Spleen (tissue), 11 donors: ENCODE results near the gene DHX38. TPM values are rescaled to one million over a fixed set of nuclear protein-coding genes. Genes with fewer than 3 reads are reported as not detected.

ENCODE experiments used
- DNase-seq: peaks from one replicate; pipeline ENCODE4 v3.0.0-alpha.2; 2020
- H3K27ac ChIP-seq, 8 donors: fragments of 200-600 bp; sonication (generic) in 7 of 8; 1 replicate in 4 of 8; 2 replicates in 4 of 8; pipeline versions ENCODE4 v1.5.0 to v1.8.0; 2016 to 2021; ENCODE audit warnings: inconsistent platforms in 4 of 8, mild to moderate bottlenecking in 4 of 8, moderate library complexity in 1 of 8
- H3K27me3 ChIP-seq, 7 donors: fragments of 200-600 bp; sonication (generic) in 6 of 7; replicated peaks in 1 of 7; 1 replicate in 4 of 7; 2 replicates in 3 of 7; pipeline versions ENCODE4 v1.5.0 to v1.8.0; 2016 to 2021; ENCODE audit warnings: inconsistent platforms in 3 of 7, mild to moderate bottlenecking in 1 of 7
- H3K36me3 ChIP-seq, 6 donors: fragments of 200-600 bp; sonication (generic) in 5 of 6; 1 replicate in 4 of 6; 2 replicates in 2 of 6; pipeline versions ENCODE4 v1.5.0 to v1.8.0; 2016 to 2021; ENCODE audit warnings: inconsistent platforms in 2 of 6
- H3K4me1 ChIP-seq, 6 donors: fragments of 200-600 bp; sonication (generic) in 5 of 6; 1 replicate in 3 of 6; 2 replicates in 3 of 6; pipeline versions ENCODE4 v1.5.0 to v1.8.0; 2016 to 2021; ENCODE audit warnings: inconsistent platforms in 3 of 6
- H3K4me3 ChIP-seq, 8 donors: fragments of 200-600 bp; sonication (generic) in 7 of 8; 1 replicate in 4 of 8; 2 replicates in 4 of 8; pipeline versions ENCODE4 v1.5.0 to v1.8.0; 2016 to 2021; ENCODE audit warnings: inconsistent platforms in 4 of 8, mild to moderate bottlenecking in 4 of 8, moderate library complexity in 2 of 8
- H3K9me3 ChIP-seq, 8 donors: fragments of 200-600 bp; sonication (generic) in 7 of 8; 1 replicate in 4 of 8; 2 replicates in 4 of 8; pipeline versions ENCODE4 v1.5.0 to v1.8.0; 2016 to 2021; ENCODE audit warnings: inconsistent platforms in 4 of 8
- POLR2A ChIP-seq, 3 donors: fragments of 450-650 bp; IDR thresholded peaks; one replicate each; pipeline ENCODE4 v1.5.1; 2017; ENCODE audit warnings: antibody characterized with exemption in 3 of 3, mild to moderate bottlenecking in 1 of 3
- POLR2AphosphoS5 ChIP-seq, 3 donors: sonication (generic); formaldehyde crosslinking; IDR thresholded peaks; one replicate each; pipeline ENCODE4 v1.5.1; 2017; ENCODE audit warnings: antibody characterized with exemption in 3 of 3
- WGBS, 5 donors: extraction: QIAGEN DNeasy Blood & Tissue Kit in 3 of 5; methylation state at CpG; one replicate each; pipeline versions ENCODE4 v1.1.5 to v1.1.7; 2013 to 2018; 5-methylcytosine and 5-hydroxymethylcytosine counted together
- intact Hi-C: fragments of 100-400 bp; cut with DNase I; formaldehyde crosslinking; loops from one replicate; pipeline ENCODE4 v1.15.0; 2023; ENCODE audit warnings: low total_unique reads
- polyA plus RNA-seq, 3 donors: library from polyadenylated mRNA; stranded (reverse); fragments of 200-250 nt; gene quantifications; one replicate each; pipeline ENCODE4 v1.2.1, GENCODE V29; 2013
- total RNA-seq, 7 donors: library from RNA; depleted of rRNA in 3 of 7; stranded (reverse); fragments of >200 nt in 3 of 7; fragmentation: NEBNext Ultra II Directional in 4 of 7; extraction: Animal tissue kit (Norgen Biotek cat#: 25700) in 4 of 7; gene quantifications; one replicate each; pipeline versions ENCODE4 v1.1.0 to v1.2.1, GENCODE V29; 2016 to 2021
- TF ChIP-seq, protein P1 (sequence below), 11 experiments: fragments of 200-600 bp in 7 of 11; fragments of 450-650 bp in 4 of 11; sonication (generic) in 4 of 11; IDR thresholded peaks in 8 of 11; conservative IDR thresholded peaks in 3 of 11; 1 replicate in 7 of 11; 2 replicates in 4 of 11; pipeline versions ENCODE4 v1.4.0 to v1.8.0; 2016 to 2021; ENCODE audit warnings: antibody characterized with exemption in 11 of 11, inconsistent platforms in 4 of 11, mild to moderate bottlenecking in 1 of 11
- donor health status: healthy with polysubstance abuse.
- donor health status: DM: no; HTN: no; CAD: no; lungs with moderate emphysema.
- donor health status: DM: no; HTN: no; CAD: no.
- donor health status: Bipolar disorder and iron deficiency.
- donor health status: healthy.
- donor health status: DM: no; HTN: no; CAD: no.
- donor health status: DM: yes; HTN: yes; CAD: no.

The DHX38 gene
- total and polyA plus RNA-seq, 10 donors: 28.5 to 89.3 (median 70.1) TPM

DNA sequence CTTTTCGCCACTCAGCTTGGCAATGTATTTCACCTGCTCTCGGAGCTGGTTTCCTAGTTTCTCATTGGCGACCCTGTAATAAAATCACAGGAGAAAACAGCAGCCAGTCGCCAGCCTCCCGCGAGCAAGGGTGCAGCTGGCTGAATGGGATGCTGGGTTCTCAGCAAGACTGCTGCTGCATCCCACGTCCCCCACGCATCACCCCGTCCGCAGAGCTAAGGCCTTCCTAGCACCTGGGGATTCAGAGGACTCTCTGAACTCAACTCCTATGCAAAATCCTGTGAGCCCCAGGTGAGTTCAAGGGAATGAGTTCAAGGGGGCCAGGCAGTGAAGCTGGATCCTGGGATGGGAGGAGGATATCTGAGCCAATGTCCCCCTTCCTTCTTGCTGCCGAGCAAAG is 29.3 kb downstream of the DHX38 start:
- H3K36me3 ChIP-seq: no peaks in the 10 kb centered on the region
- TF ChIP-seq POLR2A (IDR thresholded peaks at IDR 0.05): no peak
- TF ChIP-seq, protein P1, sequence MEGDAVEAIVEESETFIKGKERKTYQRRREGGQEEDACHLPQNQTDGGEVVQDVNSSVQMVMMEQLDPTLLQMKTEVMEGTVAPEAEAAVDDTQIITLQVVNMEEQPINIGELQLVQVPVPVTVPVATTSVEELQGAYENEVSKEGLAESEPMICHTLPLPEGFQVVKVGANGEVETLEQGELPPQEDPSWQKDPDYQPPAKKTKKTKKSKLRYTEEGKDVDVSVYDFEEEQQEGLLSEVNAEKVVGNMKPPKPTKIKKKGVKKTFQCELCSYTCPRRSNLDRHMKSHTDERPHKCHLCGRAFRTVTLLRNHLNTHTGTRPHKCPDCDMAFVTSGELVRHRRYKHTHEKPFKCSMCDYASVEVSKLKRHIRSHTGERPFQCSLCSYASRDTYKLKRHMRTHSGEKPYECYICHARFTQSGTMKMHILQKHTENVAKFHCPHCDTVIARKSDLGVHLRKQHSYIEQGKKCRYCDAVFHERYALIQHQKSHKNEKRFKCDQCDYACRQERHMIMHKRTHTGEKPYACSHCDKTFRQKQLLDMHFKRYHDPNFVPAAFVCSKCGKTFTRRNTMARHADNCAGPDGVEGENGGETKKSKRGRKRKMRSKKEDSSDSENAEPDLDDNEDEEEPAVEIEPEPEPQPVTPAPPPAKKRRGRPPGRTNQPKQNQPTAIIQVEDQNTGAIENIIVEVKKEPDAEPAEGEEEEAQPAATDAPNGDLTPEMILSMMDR (IDR thresholded peaks at IDR 0.05 in 8 of 11, conservative IDR thresholded peaks at IDR 0.05 in 3 of 11): no peak
- no peak for TF ChIP-seq POLR2AphosphoS5 (IDR thresholded peaks at IDR 0.05)
- no peaks in the 10 kb centered on the region for H3K27me3 ChIP-seq
- no peak for DNase-seq
- H3K27ac ChIP-seq: no peak overlapping the region
- H3K9me3 ChIP-seq: no peaks in the 10 kb centered on the region
- peaks cover 0 to 23% (median 8%) of the 10 kb centered on the region in 6 donors for H3K4me1 ChIP-seq
- no peak overlapping the region for H3K4me3 ChIP-seq
- whole genome bisulfite sequencing, 5 donors: 81 to 93% (median 86%) methylated on average over 11 of the region's 11 CpGs
- intact Hi-C loops: loop anchor here (10.0 kb wide), 1 partner anchor 342 kb away; no protein-coding TSS in a partner anchor

DNA sequence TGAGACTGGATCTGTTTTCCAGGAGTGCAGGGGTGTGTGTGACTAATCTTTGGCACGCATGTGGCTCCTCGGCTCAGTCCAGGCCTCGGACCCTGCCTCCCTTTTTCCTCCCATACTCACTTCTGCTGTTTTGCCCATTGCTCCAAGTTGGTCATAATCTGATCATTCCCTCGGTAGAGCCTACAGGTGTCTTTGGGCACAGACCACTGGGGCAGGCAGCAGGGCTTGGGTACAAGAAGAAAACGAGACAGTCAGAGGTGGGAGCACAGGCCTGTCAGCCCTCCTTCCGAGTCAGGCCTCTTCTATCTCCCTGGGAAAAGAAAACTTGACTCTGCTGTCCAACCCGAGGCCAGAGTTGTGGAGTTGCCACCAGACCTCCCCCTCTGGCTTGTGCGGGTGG is 29.8 kb downstream of the DHX38 start:
- Histone ChIP-seq H3K4me3 (no peak overlapping the region), H3K9me3 (no peaks in the 10 kb centered on the region), H3K27me3 (no peaks in the 10 kb centered on the region), H3K27ac (no peak overlapping the region), H3K36me3 (no peaks in the 10 kb centered on the region), H3K4me1 (peaks cover 0 to 23% (median 8%) of the 10 kb centered on the region in 6 donors)
- 78 to 83% (median 79%) methylated on average over 8 of the region's 8 CpGs for WGBS, 5 donors
- DNase-seq: no peak
- intact Hi-C loops: loop anchor here (10.0 kb wide), 1 partner anchor 341 kb away; no protein-coding TSS in a partner anchor
- TF ChIP-seq, protein P1 (IDR thresholded peaks at IDR 0.05 in 8 of 11, conservative IDR thresholded peaks at IDR 0.05 in 3 of 11): no peak

DNA sequence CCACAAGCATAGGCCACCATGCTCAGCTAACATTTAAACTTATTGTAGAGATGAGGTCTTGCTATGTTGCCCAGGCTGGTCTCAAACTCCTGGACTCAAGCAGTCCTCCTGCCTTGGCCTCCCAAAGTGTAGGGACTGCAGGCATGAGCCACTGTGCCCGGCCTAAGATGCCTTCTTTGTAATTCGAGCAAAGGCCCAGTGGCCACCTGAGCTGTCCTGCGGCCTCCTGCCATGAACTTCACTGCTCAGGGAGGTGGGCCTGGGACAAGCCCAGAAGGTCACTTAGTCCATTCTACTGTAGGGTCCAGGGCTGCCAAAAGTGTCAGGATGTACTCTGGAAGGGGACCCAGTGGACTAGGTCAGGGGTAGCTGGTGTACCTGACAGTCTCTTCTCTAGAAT is 30.5 kb downstream of the DHX38 start:
- H3K4me1 ChIP-seq: peaks cover 0 to 23% (median 8%) of the 10 kb centered on the region in 6 donors
- H3K9me3 ChIP-seq: no peaks in the 10 kb centered on the region
- intact Hi-C loops: loop anchor here (10.0 kb wide), 1 partner anchor 341 kb away; no protein-coding TSS in a partner anchor
- 82 to 100% (median 96%) methylated on average over 1 to 3 of the region's 3 CpGs; no CpG with 5 or more reads in 1 of the 5 donors for WGBS, 5 donors
- no peak for DNase-seq
- no peak overlapping the region for H3K4me3 ChIP-seq
- no peaks in the 10 kb centered on the region for H3K27me3 ChIP-seq
- no peak overlapping the region for H3K27ac ChIP-seq
- no peaks in the 10 kb centered on the region for H3K36me3 ChIP-seq
- TF ChIP-seq POLR2AphosphoS5 (IDR thresholded peaks at IDR 0.05) (no peak), POLR2A (IDR thresholded peaks at IDR 0.05) (no peak)
- TF ChIP-seq, protein P1 (IDR thresholded peaks at IDR 0.05 in 8 of 11, conservative IDR thresholded peaks at IDR 0.05 in 3 of 11): no peak

DNA sequence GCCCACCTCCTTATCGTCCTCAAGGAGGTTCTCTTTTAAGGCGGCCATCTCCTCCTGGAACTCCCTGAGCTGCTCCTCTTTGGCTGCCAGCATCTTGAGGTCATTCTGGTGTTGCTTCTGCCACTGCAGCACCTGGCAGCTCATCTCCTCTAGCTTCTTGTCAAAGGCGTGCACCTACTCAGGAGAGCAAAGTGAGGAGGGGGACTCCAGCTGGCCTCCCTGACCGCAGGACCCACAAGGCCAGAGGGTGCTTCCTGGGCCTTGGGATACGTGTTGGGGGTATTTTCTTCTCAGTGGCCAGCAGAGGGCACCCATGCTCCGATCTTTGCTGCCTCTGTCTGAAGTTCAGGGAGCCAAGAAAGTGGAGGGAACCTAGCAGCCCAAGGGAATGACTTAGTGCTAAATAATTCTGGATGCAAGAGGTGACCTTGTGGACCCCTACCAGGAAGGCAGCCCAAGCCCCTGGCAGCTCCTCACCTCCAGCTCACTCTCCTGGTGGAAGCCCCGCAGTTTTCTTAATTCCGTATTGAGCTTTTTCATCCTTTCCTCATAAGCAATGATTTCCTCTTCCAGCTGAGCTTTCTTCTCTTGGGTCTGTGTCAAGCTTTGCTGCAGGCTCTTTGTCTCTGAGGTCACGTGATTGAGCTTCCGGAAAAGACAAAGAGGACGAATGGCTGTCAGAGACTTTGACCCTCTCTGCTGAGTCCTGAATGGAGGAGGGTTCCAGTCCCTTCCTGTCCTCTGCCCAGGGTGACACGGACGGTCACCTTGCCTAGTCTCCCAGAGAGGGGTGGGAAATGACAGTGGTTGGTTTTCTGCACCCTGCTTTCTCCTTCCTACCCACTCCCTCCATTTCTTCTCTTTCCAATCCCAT is 31.4 kb downstream of the DHX38 start:
- H3K4me1 ChIP-seq: peaks cover 0 to 23% (median 8%) of the 10 kb centered on the region in 6 donors
- 37 to 47% (median 42%) methylated on average over 13 of the region's 13 CpGs for WGBS, 5 donors
- H3K27ac ChIP-seq: peak overlapping the region in 1 of 8 donors; percentile 39
- peak; percentile 87 for DNase-seq
- no peaks in the 10 kb centered on the region for H3K27me3 ChIP-seq
- TF ChIP-seq POLR2A (IDR thresholded peaks at IDR 0.05): no peak
- TF ChIP-seq, protein P1 (IDR thresholded peaks at IDR 0.05 in 8 of 11, conservative IDR thresholded peaks at IDR 0.05 in 3 of 11): peak; percentile 26 to 87 (median 73)
- H3K9me3 ChIP-seq: no peaks in the 10 kb centered on the region
- H3K4me3 ChIP-seq: no peak overlapping the region
- intact Hi-C loops: loop anchor here (10.0 kb wide), 1 partner anchor 340 kb away; no protein-coding TSS in a partner anchor
- no peaks in the 10 kb centered on the region for H3K36me3 ChIP-seq
